ENCODE data around the gene ALKBH6.

GRCh38 chr19:36031308-36031707 lies 17.3 kb upstream of the ALKBH6 start:
- no peak for TF ChIP-seq POLR2A (IDR thresholded peaks at IDR 0.05)
- no peak for TF ChIP-seq CTCF (IDR thresholded peaks at IDR 0.05)

Data from lower leg skin (tissue), 3 donors.